Dermis microvascular lymphatic vessel endothelial cell (primary cell): Measurements from ENCODE around the gene SLC35E3. TPM values are rescaled to one million over a fixed set of nuclear protein-coding genes. Genes with fewer than 3 reads are reported as not detected.
"Not testable (repeated sequence)": the region's sequence is repeated elsewhere in the genome, so short reads cannot be mapped to it uniquely, and the experiment has no call there.

Experiments
- DNase-seq, 2 donors: peaks; one replicate each; pipeline versions ENCODE4 v3.0.0 to v3.0.0-alpha.2; 2010; ENCODE audit warnings: low read depth in 2 of 2
- total RNA-seq: library from RNA; depleted of rRNA; stranded (reverse); fragments of >200 nt; gene quantifications from 2 replicates; pipeline ENCODE4 v1.2.1, GENCODE V29; 2014

SLC35E3 gene
- total RNA-seq, 1 donor from 2014 or later: 4.6 TPM

DNA sequence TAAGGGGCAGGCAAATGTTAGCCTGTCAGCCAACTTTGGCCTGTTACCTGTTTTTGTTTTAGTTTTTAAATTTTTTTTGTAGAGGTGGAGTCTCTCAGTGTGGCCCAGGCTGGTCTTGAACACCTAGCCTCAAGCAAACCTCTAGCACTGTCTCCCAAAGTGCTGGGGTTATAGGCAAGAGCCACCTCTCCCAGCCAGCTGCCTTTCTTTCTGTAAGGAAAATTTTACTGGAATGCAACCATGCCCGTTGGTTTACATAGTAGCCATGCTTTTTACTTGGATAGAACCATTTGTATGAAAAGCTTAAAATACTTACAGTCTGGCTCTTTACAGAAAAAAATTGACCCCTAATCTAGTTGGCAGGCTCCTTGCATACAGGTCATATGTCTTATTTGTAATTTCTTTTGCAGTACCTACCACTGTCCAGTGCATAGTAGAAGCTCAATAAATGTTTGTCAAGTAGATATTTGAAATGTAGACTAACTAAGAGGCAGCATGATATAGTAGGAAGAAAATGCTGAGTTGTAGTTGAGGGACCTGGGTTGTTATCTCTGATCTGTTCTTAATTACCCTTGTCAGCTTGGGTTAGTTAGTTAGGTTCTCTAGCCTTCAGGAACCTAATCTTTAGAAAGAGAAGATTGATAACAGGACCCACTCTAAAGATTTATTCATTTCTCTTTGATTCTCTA, 66.7 kb downstream of the SLC35E3 start:
- DNase-seq: no peak

DNA sequence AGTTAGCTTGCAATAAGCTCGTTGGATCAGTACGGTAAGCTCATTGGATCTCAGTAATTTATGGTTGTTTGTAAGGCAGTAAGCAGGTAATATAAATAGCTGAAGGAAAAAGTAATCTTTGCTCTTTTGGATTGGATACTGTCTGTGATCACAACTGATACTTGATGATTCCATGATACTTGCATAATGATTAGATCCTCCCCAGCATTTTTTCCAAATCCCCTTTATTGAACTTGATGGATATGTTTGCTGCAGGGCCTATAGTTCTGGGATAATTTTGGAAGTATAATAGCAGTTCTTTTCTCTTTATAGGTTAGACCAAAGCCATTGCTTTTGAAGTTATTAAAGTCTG, 67.2 kb downstream of the SLC35E3 start:
- DNase-seq: no peak

DNA sequence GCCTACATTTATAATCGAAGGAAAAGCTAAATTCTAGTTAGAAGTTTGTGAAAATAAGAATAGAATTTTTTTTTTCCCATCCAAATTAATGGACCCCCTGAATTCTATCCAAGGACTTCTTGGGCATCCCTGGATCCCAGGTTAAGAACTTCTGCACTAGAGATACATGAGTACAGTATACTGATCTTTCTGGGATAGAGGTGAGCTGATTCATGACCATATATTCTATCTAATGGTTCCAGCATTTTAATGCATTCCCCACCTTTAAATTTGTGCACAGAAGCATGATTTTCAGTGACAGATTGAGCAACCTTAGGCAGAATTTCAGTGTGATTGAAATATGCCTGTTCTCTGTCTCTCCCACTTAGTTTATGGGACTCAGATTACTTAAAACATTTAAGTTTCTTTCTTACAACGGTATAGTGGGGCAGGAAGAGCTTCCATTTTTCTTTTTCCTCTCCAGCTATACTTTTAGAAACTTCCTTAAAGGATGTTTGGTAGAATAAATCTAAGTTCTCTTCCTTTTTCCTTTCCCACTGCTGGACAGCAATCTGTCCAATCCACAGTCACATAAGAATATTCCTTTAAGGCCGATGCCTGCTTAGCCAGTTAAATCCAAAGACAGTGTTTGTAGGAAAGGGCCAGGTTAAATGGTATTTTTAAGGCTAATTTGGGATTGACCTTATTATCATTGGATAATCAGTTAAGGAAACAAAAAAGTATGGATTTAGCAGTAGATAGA, 68.7 kb downstream of the SLC35E3 start:
- no peak for DNase-seq

DNA sequence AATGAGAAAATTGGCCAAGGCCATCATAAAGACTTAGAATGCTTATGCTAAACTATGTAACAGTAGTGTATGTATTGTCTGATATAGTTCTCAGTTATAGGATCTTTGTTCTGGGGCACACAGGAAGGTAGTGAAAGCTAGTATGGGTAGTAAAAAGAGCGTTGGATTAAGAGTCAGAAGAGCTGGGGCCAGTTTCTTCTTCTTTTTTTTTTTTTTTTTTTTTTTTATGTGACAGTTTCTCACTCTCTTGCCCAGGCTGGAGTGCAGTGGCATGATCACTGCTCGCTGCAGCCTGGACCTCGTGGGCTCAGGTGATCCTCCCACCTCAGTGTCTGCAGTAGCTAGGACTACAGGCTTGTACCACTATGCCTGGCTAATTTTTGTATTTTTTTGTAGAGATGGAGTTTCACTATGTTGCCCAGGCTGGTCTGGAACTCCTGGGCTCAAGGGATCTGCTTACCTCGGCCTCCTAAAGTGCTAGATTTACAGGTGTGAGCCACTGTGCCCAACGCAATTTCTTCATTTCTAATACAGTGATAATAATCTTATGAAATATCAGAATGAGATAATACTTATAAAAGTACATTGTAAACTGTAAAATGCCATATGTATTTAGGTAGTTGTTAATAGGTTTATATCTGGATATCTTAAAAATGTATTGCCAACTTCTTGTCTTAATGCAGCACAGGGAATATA, 69.4 kb downstream of the SLC35E3 start:
- no peak for DNase-seq

DNA sequence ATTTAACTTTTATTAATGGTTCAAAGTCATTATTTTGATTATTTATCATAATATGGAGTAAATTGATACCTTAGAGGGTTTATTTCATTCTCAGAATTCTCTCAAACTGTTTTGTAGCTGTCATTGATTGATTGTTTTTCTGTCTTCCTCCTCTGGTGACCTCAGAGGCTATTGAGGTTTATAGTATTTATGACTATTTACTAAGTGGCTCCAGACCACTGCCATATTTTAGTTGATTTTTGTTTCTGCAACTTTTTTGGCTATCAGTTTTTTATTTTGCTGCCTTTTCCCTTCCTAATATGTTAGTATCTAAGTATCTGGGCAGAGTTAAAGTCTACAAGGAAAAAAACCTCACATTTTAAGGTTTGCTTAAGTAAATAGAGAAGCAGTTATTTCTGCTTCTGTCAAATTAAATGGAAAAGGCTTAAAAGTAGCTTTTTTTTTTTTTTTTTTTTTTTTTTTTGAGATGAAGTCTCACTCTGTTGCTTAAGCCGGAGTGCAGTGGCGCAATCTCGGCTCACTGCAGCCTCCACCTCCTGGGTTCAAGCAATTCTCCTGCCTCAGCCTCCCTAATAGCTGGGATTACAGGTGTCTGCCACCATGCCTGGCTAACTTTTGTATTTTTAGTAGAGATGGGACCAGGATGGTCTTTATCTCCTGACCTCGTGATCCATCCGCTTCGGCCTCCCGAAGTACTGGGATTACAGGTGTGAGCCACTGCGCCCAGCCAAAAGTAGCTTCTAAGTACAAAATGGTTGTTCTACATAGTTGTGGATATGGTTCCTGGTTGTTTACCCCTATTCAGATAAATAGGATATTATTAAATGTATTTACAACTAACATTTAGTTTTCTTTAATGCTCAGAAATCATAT, 70.2 kb downstream of the SLC35E3 start:
- DNase-seq: no peak

DNA sequence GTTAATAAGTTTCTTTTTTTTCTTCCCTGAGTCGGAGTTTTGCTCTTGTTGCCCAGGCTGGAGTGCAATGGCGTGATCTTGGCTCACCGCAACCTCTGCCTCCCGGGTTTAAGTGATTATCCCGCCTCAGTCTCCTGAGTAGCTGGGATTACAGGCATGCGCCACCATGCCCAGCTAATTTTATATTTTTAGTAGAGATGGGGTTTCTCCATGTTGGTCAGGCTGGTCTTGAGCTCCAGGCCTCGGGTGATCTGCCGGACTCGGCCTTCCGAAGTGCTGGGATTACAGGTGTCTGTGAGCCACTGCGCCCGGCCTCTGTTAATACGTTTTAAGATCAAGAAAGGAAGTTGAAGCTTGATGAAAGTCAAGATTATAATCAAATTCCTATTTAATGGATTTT, 73.5 kb downstream of the SLC35E3 start:
- DNase-seq: not testable (repeated sequence)

DNA sequence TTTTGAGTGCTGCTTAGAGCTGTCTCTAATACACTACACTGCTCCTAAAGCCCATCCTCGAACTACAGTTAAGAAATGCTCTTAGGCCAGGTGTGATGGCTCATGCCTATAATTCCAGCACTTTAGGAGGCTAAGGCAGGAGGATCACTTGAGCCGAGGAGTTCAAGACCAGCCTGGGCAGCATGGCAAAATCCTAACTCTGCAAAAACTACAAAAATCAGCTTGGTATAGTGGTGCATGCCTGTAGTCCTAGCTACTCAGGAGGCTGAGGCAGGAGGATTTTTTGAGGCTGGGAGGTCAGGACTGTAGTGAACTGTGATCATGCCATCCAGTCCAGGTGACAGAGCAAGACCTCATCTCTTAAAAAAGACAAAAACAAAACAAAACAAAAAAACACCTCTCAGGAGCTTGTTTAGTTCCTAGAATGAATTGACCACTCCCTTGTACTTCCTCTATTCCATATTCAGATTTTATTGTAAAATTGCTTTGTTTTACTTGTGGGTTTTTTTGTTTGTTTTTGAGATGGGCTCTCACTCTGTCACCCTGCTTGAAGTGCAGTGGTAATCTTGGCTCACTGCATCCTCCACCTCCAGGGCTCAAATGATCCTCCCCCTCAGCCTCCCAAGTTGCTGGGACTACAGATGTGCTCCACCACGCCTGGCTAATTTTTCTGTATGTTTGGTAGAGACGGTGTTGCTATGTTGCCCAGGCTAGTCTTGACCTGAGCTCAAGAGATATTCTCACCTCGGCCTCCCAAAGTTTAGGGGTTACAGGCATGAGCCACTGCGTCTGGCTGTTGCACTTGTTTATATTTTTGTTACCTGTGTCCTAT, 75.6 kb downstream of the SLC35E3 start:
- DNase-seq: no peak

DNA sequence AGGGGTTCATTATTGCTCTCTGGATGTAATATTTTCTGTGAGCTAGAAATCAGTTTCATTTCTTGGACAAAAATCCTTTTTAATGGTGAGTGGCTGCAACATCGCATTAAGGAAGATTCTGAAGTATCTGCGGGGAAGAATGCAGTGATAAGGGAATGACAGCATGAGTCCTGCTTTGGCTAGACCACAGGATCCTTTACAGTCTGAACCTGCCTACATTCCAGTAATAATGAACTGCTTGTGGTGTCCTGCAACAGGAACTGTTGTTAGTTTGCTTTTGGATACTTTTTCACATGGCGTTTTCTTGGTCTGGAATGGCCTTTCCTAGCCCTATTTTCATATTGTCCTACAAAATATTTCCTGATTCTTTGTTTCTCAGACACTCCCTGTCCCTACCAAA, 77.7 kb downstream of the SLC35E3 start:
- no peak for DNase-seq

DNA sequence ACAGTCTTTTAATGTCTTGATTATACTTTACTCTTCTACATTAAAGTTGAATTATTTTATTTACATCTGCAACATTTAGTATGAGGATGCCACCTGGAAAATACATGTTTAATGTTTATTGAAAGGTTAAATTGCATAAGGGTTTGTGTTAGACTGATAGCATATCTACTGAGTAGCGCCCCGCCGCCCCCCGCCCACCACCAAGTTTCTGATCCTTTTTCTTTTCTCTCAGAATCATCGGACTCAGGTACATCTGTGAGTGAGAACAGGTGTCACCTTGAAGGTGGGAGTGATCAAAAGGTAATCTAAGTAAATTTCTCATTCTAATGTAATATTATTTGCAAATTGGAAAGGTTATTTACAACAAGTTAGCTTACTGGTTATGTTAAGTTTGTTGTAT, 78.2 kb downstream of the SLC35E3 start:
- no peak for DNase-seq

DNA sequence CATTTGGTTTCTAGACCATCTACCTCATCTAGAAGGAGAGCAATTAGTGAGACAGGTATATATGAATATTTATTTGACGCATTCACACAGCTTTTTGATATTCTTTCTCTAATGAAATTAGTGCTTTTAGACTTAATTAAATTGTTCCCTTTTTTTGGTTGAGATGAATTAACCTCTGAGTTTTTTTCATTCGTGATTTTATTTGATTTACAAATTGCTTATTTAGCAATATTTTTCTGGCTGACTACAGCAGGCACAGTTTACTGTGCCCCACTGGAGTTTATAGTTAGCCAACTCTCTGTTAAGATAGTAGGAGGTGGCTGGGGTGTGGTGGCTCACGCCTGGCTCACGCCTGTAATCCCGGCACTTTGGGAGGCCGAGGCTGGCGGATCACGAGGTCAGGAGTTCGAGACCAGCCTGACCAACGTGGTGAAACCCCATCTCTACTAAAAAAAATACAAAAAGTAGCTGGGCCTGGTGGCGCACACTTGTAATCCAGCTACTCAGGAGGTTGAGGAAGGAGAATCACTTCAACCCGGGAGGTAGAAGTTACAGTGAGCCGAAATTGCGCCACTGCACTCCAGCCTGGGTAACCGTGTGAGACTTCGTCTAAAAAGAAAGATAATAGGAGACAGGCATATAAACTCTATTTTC, 78.7 kb downstream of the SLC35E3 start:
- DNase-seq: no peak

DNA sequence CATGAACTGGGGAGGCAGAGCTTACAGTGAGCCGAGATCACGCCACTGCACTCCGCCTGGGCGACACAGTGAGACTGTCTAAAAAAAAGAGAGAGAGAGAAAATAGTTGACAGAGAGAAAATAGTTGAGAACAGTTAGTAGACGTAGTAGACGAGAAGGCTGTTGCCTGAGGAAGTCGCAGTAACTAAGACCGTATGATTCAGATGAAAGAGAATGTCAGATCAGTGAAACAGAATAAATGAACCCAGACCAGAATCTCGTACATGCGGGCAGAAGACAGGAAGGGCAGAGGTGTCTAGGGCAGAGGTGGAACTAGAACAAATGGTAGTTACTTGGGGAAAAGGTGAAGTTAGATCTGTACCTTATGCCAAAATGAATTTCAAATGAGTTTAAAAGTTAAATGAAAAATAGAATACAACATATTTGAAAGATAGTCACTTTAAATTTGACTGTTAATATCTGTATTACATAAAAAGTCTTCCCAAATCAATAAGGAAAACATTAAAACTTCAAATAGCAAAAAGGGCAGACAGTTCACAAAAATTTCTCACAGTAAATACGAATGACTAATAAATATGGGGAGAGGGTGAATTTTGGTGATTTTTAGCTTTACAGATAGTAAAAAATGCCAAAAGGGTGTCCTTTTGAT, 79.7 kb downstream of the SLC35E3 start:
- DNase-seq: no peak

DNA sequence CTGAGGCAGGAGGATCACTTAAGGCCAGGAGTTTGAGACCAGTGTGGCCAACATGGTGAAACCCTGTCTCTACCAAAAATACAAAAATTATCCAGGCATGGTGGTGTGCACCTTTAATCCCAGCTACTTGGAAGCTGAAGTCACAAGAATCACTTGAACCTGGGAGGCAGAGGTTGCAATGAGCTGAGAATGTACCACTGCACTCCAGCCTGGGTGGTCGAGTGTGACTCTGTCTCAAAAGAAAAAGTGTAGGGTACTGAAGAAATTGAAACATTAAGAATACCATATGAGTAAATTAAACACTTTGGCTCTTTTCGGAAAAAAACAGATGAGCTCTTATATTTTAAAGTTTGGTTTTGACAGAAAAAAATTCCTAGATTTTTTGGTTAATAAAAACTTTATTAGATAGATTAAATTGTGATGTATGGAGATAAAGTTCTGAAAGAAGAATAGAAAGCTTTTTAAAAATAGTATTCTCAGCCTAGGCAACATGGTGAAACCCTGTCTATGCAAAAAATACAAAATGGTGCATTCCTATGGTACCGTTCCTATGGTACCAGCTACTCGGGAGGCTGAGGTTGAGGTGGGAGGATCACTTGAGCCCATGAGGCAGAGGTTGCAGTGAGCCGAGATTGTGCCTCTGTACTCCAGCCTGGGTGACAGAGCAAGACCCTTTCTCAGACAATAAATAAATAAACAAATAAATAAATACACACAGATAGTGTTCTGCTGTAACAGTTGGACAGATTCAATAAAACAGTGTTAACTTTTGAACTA, 82.1 kb downstream of the SLC35E3 start:
- no peak for DNase-seq

DNA sequence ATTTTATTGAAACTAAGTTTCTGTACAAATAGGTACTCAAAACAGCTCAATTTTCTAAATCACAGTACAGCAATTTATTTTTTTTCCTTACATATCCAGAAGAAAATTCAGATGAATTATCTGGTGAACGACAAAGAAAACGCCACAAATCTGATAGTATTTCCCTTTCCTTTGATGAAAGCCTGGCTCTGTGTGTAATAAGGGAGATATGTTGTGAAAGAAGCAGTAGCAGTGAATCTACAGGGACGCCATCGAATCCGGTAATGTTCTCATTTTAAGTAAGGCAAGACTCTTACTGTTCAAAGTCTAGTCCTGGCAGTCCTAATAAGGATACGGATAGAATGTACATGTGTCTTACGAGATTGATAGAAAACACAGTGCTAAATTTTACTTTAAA, 82.7 kb downstream of the SLC35E3 start:
- DNase-seq: no peak

Other genes with a start within 250 kb of the SLC35E3 start
- gene RAP1B, start 135.3 kb upstream of the SLC35E3 start, total RNA-seq: 158 and 188 TPM in 2 replicates
- gene NUP107, start 59.2 kb upstream of the SLC35E3 start, total RNA-seq: 42.2 and 44.3 TPM in 2 replicates
- 158 and 223 TPM in 2 replicates for gene MDM2, start 62.0 kb downstream of the SLC35E3 start, total RNA-seq
- 0.64 and 1.0 TPM in 2 replicates for gene CPM, start 187.0 kb downstream of the SLC35E3 start, total RNA-seq